Omental fat pad (tissue), 4 donors: ENCODE data around the gene UBA7. TPM values are rescaled to one million over a fixed set of nuclear protein-coding genes. Genes with fewer than 3 reads are reported as not detected.

Experiments used
- ATAC-seq: fragments of 150-250 bp; one replicate; pipeline ENCODE4 v1.9.1; 2016; ENCODE audit warnings: mild to moderate bottlenecking, moderate library complexity; ENCODE audit not compliant: low FRiP score
- DNase-seq: peaks from one replicate; pipeline ENCODE4 v3.0.0-alpha.2; 2019; ENCODE audit warnings: low spot score
- CTCF ChIP-seq, 3 donors: fragments of 450-650 bp; IDR thresholded peaks; one replicate each; pipeline ENCODE4 v1.5.1; 2016 to 2017; ENCODE audit warnings: antibody characterized with exemption in 3 of 3, mild to moderate bottlenecking in 3 of 3, moderate library complexity in 2 of 3
- total RNA-seq, 4 donors: library from RNA; depleted of rRNA; stranded (reverse); fragments of >200 nt; gene quantifications; one replicate each; pipeline ENCODE4 v1.1.0, GENCODE V29; 2016

Gene UBA7
- total RNA-seq, 4 donors from 2014 or later: 33.6 to 85.4 (median 38.1) TPM

DNA sequence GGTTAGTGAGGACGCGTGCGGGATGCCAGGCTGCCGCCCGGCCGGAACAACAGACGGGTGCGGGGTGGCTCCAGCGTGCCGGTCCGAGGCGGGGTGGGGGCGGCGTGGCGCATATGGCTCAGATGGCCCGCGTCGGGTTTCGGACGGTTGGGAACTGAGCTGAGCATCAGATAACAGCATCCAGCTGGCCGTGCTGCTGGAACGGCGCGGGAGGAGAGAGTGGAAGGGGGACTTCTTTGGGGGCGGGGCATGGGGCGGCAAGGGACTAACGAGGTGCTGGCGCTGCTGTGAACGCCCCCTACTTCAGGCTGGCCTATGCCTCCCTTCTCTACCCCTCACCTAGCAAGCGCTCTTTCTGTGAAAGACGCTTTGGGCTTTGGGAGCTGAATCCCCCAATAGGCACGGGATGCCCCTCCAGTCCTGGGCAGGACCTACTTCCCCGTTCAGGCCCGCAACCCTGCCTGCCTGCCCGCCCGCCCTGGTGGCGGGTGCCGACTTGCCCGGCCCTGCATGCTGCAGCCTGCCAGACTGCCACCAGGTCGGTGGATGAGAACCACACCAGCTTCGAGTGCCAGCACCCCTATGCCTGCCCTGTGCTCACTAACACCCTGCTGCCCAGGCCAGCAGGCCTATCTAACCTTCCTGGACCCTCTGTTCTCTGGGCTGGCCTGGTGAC lies 10.2 kb downstream of the UBA7 start:
- TF ChIP-seq CTCF (IDR thresholded peaks at IDR 0.05): no peak
- ATAC-seq: no peak
- DNase-seq: no peak

- ATAC-seq (peak; percentile 92), DNase-seq (peak; percentile 64)
- peak in 1 of 3 donors; percentile 25 for TF ChIP-seq CTCF (IDR thresholded peaks at IDR 0.05)
Observed at GRCh38 chr3:49802719-49803464, 10.9 kb downstream of the UBA7 start, which contains the start of gene INKA1. INKA1 (plus strand) TSS chr3:49803261; CDS start chr3:49803393, 132 bp downstream.

- ATAC-seq: no peak
Observed at GRCh38 chr3:49801160-49801559, 12.6 kb downstream of the UBA7 start.

DNA sequence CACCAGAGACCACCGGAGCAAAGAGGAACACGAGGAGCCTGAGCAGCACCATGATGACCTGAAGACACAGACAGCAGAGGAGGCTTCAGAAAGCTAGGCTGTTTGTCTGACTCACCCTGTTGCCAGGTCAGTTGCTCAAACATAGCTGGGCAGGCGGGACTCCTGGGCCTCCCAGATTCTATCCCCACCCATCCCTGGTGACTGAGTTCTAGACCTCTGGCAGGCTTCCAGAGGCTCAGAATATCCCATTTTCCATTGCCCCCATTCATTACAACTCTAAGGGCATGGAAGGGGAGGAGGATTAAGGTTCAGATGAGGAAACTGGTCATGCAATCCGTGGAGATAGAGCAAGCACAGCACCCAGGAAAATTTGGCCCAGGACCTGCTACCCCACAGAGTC lies 14.0 kb downstream of the UBA7 start, which contains the start of gene CDHR4:
CDHR4 (minus strand) TSS at position 113 of the 400 bp plus-strand sequence; CDS start at position 52, 61 bp downstream.
- ATAC-seq (peak; percentile 33), DNase-seq (no peak)
- no peak for TF ChIP-seq CTCF (IDR thresholded peaks at IDR 0.05)

More at GRCh38 chr3:49801160-49801559, 12.6 kb downstream of the UBA7 start:
- TF ChIP-seq CTCF (IDR thresholded peaks at IDR 0.05): no peak
- no peak for DNase-seq

GRCh38 chr3:49799105-49799504 lies 14.6 kb downstream of the UBA7 start:
- no peak for DNase-seq
- no peak for ATAC-seq
- no peak for TF ChIP-seq CTCF (IDR thresholded peaks at IDR 0.05)

DNA sequence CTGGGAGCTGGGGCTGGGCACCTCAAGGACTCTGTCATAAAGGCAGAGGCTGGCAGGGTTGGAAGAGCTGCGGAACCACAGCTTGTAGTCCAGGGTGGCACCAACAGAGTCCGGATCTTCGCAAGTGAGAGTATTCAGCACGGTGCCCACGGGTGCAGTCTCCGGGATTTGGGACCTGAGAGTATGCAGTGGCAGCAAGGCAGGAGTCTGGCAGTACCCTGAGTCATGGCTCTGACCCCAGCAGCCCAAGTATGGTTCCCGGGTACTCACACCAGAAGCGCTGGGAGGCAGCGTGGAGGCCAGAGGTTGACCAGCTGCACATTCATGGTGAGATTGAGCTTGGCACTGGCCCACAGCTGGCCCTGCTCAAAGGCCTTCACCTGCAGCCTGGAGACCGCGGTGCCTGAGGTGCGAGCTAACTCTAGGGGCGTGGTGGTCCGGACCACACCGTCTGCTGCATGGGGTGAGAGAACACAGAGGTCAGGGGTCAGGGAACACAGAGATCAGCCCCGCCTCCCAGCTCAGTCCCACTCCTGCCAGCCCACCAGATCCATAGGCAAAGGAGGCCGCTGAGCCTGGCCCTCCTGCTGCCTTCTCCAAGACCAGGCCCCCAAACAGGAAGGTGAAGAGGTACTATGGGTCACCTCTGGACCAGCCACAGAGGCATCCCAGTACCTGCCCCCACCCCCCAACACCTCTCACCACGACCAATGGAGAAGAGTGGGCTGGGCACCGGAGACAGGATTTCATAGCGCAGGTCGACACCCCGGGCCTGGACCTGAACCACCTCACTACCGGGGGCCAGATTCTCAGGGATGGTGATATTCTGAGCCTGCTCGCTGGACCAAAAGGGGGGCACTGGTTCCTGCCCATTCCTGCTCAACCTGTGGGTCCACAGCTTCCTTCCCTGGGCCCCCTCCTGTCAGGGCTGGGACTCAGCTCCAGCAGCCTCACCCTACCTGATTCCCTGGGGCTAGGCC lies 18.5 kb downstream of the UBA7 start:
- TF ChIP-seq CTCF (IDR thresholded peaks at IDR 0.05): no peak
- no peak for ATAC-seq
- no peak for DNase-seq
